ENCODE data around the gene HNRNPH2. TPM values are rescaled to one million over a fixed set of nuclear protein-coding genes. Genes with fewer than 3 reads are reported as not detected.

Gene HNRNPH2
- total and polyA plus RNA-seq, 9 of the 15 experiments (the other 6 are each of a cell fraction or from before 2014, with no cell fraction given) = 40.0 to 130 (median 60.3) TPM

DNA sequence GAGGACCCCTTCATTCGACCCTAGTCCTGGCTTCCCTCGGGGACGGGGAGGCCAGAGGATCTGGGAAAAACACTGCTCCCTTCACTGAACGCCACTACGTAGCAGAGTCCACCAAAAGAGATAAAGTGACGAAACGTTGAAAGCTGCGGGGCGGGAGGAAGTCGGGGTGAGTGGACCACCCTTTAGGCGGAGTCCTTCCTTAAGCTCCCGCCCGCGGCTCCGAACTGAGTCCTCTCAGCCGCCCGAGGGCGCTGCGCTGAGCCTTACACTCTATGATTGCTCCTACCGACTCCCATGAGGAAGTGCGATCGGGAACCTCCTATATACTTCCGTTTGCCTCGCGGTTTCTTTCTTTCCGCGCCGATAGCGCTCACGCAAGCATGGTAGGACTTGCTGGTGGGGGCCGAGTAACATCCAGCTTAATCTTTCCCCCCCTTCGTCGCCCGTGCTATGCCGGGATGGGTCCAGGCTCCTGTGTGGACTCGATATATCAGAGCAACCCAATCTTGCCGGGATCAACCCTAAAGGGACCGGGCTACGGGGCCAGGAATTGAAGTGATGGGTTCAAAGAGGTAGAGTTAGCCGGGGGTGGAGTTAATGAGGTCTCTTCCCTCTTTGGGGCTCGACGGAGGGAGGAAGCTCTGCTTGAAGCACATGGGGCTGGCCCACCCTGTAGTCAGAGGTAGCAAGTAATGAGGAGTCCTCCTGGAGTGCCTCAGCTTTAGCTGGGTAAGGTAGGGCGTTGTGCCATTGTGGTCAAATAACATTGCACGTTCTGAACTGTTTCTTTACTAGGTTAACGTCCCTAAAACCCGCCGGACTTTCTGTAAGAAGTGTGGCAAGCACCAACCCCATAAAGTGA is 17.1 kb upstream of the HNRNPH2 start, which contains the start of gene RPL36A (continued):
- TF ChIP-seq ZNF384 (IDR thresholded peaks at IDR 0.05; ENCODE audit: low read depth, low read length) (no peak), XRCC3 (IDR thresholded peaks at IDR 0.05) (no peak), RBM15 (IDR thresholded peaks at IDR 0.05; ENCODE audit: insufficient read depth, low read length) (no peak), CC2D1A (IDR thresholded peaks at IDR 0.05) (no peak), POLR3G (IDR thresholded peaks at IDR 0.05; ENCODE audit: extremely low read depth, insufficient read length, insufficient replicate concordance) (no peak), GABPB1 (CRISPR knock-in tag; IDR thresholded peaks at IDR 0.05) (peak; percentile 77), ZNF445 (CRISPR knock-in tag; IDR thresholded peaks at IDR 0.05; ENCODE audit: low read depth) (no peak), BRCA1 (IDR thresholded peaks at IDR 0.05) (no peak), BRCA1 (CRISPR knock-in tag; IDR thresholded peaks at IDR 0.05) (no peak), KDM2B (CRISPR knock-in tag; IDR thresholded peaks at IDR 0.05) (no peak), RUNX1 (IDR thresholded peaks at IDR 0.05; ENCODE audit: low read depth) (peak; percentile 42; the same call in 1 of the 2 replicates)
- TF ChIP-seq, protein P1, sequence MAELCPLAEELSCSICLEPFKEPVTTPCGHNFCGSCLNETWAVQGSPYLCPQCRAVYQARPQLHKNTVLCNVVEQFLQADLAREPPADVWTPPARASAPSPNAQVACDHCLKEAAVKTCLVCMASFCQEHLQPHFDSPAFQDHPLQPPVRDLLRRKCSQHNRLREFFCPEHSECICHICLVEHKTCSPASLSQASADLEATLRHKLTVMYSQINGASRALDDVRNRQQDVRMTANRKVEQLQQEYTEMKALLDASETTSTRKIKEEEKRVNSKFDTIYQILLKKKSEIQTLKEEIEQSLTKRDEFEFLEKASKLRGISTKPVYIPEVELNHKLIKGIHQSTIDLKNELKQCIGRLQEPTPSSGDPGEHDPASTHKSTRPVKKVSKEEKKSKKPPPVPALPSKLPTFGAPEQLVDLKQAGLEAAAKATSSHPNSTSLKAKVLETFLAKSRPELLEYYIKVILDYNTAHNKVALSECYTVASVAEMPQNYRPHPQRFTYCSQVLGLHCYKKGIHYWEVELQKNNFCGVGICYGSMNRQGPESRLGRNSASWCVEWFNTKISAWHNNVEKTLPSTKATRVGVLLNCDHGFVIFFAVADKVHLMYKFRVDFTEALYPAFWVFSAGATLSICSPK (IDR thresholded peaks at IDR 0.05; ENCODE audit: borderline replicate concordance) = no peak
- TF ChIP-seq, protein P2, sequence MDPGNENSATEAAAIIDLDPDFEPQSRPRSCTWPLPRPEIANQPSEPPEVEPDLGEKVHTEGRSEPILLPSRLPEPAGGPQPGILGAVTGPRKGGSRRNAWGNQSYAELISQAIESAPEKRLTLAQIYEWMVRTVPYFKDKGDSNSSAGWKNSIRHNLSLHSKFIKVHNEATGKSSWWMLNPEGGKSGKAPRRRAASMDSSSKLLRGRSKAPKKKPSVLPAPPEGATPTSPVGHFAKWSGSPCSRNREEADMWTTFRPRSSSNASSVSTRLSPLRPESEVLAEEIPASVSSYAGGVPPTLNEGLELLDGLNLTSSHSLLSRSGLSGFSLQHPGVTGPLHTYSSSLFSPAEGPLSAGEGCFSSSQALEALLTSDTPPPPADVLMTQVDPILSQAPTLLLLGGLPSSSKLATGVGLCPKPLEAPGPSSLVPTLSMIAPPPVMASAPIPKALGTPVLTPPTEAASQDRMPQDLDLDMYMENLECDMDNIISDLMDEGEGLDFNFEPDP (CRISPR knock-in tag; IDR thresholded peaks at IDR 0.05) = no peak
- TF ChIP-seq, protein P3, sequence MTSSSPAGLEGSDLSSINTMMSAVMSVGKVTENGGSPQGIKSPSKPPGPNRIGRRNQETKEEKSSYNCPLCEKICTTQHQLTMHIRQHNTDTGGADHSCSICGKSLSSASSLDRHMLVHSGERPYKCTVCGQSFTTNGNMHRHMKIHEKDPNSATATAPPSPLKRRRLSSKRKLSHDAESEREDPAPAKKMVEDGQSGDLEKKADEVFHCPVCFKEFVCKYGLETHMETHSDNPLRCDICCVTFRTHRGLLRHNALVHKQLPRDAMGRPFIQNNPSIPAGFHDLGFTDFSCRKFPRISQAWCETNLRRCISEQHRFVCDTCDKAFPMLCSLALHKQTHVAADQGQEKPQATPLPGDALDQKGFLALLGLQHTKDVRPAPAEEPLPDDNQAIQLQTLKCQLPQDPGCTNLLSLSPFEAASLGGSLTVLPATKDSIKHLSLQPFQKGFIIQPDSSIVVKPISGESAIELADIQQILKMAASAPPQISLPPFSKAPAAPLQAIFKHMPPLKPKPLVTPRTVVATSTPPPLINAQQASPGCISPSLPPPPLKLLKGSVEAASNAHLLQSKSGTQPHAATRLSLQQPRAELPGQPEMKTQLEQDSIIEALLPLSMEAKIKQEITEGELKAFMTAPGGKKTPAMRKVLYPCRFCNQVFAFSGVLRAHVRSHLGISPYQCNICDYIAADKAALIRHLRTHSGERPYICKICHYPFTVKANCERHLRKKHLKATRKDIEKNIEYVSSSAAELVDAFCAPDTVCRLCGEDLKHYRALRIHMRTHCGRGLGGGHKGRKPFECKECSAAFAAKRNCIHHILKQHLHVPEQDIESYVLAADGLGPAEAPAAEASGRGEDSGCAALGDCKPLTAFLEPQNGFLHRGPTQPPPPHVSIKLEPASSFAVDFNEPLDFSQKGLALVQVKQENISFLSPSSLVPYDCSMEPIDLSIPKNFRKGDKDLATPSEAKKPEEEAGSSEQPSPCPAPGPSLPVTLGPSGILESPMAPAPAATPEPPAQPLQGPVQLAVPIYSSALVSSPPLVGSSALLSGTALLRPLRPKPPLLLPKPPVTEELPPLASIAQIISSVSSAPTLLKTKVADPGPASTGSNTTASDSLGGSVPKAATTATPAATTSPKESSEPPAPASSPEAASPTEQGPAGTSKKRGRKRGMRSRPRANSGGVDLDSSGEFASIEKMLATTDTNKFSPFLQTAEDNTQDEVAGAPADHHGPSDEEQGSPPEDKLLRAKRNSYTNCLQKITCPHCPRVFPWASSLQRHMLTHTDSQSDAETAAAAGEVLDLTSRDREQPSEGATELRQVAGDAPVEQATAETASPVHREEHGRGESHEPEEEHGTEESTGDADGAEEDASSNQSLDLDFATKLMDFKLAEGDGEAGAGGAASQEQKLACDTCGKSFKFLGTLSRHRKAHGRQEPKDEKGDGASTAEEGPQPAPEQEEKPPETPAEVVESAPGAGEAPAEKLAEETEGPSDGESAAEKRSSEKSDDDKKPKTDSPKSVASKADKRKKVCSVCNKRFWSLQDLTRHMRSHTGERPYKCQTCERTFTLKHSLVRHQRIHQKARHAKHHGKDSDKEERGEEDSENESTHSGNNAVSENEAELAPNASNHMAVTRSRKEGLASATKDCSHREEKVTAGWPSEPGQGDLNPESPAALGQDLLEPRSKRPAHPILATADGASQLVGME (CRISPR knock-in tag; IDR thresholded peaks at IDR 0.05) = no peak

Measured in K562 (cell line).